NCI-H345 (cell line): ENCODE results near the gene EDAR.

Experiments used
- DNase-seq: peaks from one replicate; lab custom pipeline; 2025; lab: John Stamatoyannopoulos, UW

Gene EDAR

GRCh38 chr2:108940156-108940555, 48.9 kb downstream of the EDAR start:
- no peak for DNase-seq

GRCh38 chr2:108938077-108938710, 50.8 kb downstream of the EDAR start:
- no peak for DNase-seq

DNA sequence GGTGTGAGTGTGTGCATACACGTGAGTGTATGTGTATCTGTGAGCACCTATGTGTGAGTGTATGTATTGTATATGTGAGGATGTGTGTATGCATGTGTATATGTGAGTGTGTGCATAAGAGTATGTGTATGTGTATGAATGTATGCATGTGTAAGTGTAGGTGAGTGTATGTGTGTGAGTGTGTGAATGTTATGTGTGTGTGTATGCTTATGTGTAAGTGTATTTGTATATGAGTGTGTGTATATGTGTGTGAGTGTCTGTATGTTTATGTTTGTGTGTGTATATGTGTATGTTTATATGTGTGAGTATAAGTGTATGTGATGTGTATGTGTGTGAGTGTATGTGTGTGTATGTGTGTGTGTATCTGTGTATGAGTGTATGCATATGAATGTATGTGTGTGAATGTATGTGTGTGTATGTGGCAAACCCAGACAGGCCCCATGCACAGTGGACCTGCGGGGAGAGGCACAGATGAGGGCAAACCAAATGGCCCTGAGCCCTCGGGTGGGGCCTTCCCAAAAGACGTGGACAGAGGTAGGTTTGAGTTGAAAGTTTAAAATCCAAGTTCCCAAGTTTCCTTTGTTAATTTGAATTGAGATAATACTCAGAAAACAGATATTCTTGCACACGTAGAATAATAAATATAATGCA, 51.5 kb downstream of the EDAR start:
- no peak for DNase-seq

DNA sequence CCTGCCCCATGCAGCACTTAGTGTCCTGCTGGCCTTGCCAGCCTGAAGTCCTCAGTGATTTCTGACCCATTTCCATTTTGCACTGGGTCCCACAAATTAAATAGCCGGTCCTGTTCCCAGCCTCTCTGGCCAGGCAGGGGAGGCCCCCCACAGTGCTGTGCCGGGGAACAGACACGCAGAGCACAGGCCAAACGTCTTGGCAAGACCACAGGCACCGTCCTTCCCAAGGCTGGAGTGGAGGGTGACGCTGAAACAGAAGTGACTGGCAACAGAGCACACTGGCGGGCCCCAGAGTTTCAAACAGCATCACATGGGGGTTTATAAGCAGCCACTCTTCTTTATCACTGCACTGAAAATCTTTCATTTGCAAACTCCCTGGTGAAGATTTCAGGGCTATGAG, 52.2 kb downstream of the EDAR start:
- DNase-seq = no peak

DNA sequence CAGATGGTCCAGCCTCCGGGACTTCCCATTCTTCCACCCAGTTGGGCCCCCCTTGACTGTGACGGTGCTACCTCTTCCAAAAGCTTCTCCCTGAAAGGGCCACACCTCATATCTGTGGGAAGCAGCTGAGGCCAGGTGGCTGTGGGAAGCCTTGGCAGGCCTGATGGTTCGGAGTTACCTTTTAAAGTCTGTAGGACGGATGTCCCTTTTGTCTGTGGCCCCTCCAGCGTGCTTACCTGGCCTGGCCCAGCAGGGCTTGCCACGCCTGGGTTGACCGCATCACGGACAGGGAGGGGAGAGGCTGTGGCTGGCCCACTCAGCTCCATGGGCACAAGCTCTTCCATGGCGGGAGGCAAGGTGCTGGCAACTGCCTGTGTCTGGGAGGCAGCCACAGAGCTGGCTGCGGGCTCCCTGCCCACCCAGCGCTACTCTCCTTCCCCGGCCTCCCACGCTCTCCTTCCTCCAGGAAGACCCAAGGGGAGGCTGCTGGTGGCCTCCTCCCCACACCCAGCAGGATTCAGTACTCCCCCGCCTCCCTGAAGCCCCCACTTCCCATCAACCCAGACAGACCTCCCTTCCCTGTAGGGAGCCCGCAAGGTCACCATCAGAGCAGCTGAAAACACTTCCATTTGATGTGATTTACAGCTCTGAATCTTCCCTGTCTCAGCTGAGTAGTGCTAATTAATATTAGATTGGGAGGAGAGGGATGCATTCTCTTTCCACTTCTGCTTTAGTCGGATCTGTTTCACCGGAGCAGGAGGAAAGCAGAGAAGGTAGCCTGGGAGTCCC, 52.8 kb downstream of the EDAR start:
- DNase-seq = no peak

DNA sequence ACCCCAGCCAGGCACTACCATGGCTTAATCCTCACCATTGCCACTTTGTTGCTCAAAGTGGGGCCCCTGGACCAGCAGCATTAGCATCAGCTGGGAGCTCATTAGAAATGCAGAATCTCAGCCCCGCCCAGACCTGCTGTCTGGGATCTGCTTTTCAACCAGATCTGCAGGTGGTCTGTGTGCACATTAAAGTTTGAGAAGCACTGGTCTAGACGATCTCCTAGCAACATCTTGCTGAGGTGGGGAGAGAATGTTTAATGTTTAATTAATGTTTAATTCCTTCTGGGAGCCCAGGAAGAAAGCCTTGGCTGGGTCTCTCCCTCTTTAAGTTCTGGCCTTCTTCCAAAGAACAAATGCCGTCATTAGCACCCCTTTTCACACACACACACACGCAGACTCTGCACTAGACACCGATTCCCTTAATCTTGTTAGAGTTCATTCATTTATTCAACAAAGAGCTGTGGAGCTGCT, 53.7 kb downstream of the EDAR start:
- DNase-seq = peak; percentile 42

DNA sequence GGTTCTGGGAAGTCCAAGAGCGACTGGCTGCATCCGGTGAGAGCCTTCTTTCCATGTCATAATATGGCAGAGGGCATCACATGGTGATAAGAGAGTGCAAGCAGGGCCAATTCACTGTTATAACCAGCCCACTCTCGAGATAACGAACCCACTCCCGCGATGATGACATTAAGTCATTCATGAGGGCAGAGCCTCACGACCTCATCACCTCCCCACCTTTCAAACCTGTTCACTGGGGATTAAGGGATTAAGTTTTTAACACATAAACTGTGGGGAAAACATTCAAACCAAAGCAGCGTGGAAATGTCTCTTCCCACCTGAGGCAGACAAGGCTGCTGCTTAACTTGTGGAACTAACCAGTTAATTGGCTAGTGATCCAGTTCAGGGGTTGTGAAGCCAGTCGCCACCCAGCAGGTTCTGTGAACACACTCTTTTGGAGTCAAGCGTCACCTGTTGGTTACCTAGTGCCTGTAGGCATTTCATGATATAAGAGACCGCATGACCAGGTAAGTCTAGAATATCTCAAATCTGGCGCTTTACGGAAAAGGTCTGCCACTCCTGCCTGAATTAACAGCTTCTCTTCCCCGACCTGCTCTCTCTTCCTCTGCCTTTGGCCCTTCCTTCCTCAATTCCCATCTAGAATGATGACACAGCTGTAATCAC, 54.3 kb downstream of the EDAR start:
- DNase-seq = no peak

DNA sequence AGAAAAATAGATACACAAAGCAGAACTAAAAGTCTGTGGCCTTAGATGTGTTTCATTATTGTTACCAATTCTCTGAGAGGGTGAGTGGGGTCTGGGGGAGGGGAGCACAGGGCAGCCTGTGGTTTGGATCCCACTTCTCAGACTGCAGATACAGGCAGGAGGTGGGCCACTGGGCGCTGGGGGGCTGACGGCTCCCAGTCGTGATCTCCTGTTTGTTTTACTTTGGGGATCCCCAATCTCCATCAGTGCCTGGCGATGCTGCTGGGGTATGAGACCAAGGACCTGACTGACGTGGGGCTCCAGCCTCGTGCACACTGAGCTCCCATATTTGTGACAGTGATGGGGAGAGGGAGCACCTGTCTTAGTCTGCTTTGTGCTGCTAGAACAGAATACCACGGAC, 54.9 kb downstream of the EDAR start:
- DNase-seq = no peak

- DNase-seq = peak; percentile 58
Measured at GRCh38 chr2:108933691-108934117, 55.3 kb downstream of the EDAR start.

GRCh38 chr2:108932736-108933332, 56.2 kb downstream of the EDAR start:
- DNase-seq = no peak

- DNase-seq = no peak
Measured at GRCh38 chr2:108931372-108931771, 57.6 kb downstream of the EDAR start.

DNA sequence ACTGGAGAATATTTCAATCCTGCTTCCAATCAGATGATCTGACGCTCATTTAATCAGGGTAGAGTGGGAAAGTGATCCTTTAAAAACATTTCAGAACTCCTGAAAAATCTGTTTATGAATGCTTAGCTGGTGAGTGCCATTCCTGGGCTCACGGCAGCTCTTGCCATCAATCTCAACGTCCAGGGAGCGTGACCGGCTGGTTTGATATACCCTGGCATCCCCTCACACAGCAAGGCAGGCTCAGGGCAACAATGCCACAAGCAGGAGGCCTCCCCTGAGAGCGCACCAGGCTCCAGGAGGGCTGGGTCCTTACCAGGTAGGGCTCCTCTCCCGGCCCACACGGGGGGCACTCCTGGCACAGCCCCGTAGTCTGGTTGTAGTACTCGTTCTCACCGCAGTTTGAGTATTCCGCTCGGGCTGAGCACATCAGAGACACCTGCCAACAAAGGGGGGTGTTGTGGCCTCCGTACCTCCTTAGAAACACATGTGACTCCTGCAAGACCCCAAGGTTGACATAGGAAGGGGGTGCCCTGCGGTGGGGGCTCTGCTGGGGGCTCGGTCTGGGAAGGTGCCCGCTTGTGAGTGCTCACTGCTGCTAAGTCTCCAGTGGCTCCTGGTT, 59.1 kb downstream of the EDAR start:
- DNase-seq = no peak

DNA sequence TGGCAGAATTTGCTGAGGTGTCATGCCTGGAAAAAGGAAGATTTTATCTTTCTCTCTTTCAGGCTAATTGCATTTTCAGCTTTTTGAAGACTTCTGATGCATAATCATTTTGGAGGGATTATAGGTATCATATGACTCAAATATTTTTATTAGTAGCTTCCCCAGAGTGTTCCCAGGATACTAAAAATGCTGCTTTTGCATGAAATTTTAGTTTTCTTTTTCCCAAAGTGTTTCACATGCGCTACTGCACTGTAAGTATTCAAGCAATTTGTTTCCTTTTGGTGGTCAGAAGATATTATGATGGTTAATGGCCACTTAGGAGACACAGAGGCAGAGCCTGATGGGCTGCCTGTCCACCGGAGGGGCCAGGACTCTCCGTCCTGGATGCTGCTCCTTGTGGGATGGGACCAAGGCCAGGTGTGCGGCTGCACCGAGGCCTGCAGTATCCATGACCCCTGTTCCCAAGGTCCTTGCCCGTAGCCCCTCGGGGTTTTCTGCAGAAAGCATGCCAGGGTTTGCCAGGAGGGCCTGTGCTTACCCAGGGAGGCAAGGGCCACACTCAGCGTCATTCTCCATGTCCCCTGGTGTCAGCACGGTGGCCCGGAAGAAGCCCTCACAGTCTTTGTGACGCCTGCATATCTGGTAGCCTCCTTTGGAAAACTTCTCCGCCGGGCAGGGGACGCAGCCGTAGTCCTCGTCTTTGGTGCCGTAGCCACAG, 60.2 kb downstream of the EDAR start:
- no peak for DNase-seq

DNA sequence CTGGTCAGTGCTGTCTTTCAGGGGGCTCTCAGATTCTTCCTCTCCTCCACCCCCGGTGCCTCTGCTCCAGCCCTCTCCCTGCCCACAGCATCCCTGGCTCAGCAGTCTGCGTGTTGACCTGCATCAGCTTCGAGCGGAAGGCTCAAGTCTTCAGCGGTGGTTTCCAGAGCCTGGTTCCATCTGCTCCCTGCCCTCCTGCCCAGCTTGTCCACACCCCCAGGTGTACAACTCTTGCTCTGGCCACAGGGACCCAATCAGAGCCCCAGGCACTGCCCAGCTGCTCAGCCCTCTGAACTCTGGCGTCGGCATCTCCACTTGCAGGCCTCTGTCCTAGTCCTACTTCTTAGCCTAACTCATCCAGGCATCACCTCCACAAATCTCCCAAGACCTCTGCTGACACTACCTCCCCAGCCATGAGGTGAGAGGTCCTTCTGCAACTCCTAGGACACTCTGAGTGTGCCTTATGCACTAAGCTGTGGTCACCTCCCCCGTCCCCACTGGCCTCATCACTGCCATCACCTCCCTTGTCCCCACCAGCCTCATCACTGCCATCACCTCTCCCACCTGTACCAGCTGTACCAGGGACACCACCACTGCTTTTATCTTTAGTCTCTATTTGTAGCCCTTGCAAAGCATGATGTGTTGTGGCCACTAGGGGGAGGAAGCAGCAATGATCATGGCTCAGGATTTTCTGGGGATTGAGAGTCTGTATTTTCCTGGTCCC, 60.9 kb downstream of the EDAR start:
- peak; percentile 49 for DNase-seq

DNA sequence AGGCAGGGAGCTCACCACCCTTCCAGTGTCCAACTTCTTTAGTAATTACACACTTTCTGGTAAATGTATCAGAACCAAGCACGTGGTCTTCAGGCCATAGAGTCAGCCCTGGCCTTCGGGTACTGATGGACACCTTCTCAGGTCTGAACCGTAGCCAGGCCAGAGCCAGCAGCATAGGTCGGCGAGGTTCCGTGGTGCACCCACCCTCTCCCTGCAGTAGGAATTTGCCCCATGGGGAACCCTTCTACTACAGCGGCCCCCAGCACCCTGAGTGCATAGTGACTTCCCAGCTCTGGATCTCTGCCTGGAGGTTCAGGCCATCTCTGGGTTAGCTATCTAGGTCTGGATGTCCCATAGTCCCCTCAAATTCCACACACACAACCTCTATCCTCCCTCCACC, 61.6 kb downstream of the EDAR start:
- DNase-seq = no peak

DNA sequence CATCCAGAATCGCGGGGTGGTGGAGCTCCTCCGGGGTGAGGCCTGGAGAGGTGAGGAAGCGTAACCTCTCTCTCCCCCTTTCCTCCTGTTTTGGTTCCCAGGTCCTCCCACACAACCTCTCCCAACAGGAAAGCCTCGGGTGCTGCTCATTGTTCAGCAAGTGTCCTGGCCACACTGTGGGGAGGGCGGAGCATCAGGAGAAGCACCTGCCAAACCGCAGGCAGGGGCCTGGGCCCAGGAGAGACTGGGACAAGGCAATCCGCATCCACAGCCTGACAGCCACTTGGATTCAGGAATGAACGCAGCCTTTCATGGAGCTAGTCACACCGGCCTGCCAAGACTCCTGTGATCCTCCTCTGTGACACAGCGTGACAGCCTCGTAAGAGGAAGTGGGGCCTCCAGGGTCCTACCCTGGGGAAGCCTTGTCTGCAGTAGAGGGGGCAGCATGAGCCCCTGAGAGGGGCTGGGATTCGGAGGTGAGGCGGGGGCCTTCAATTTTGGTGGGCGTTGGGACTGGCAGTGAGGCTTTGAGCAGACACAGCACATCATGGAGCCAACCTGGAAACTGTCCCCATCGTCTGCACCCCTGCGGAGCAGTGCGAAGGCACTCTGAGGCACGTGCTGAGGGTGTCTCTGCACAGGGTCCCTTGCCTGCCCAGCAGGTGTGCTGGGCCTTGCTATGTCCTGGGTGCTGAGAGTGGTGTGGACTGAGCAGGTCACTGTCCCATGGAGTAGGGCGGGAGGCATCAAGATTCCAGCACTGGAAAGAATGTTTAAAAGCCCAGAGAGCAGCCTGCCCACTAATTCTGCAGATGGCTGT, 62.2 kb downstream of the EDAR start:
- DNase-seq = no peak

GRCh38 chr2:108925735-108926134, 63.3 kb downstream of the EDAR start:
- no peak for DNase-seq

GRCh38 chr2:108925286-108925685, 63.7 kb downstream of the EDAR start:
- no peak for DNase-seq

DNA sequence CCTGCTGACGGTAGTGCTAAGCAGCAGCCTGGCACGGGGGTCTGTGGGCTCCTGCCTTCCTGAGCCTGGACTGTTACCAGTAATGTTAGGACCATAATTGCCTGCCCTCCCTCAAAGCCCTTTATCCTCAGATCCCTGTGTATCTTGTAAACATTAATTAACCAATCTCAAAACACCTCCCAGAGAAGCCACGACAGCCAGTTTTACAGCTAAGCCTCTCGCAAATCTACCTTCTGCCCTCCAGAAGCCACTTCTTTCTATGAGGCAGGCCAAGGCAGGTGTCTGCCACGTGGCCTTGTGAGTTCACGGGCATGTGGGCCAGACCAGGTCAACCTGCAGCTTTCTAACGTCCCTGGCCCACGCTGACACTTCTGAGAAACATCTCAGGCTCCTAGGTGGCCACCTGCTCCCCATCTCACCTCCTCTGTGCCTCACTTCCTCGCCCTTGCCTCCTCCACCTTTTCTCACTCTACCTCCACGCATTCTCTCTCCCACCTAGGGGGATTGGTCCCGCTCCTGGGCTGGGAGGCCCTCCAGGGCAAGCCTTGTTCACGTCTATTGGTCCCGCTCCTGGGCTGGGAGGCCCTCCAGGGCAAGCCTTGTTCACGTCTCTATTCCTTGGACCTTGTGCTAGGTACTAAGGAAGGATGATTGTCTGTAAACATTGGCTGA, 64.3 kb downstream of the EDAR start:
- no peak for DNase-seq
